Memory B cell (primary cell): ENCODE measurements around the gene EARS2.
"Not testable (repeated sequence)": the region's sequence is repeated elsewhere in the genome, so short reads cannot be mapped to it uniquely, and the experiment has no call there.

Experiments
- ATAC-seq: fragments of 150-1000 bp; cut with Tn5 transposase; 2 replicates; pipeline ENCODE4 v1.10.0; 2021; ENCODE audit warnings: low read depth, mild to moderate bottlenecking, moderate library complexity
- DNase-seq, 2 donors: peaks; one replicate each; pipeline ENCODE4 v3.0.0; 2022; ENCODE audit warnings: low spot score in 2 of 2
- H3K27ac Mint-ChIP-seq: one replicate; pipeline ENCODE4 v1.8.0; 2022; ENCODE audit warnings: mild to moderate bottlenecking, moderate library complexity, mixed read lengths
- H3K27me3 Mint-ChIP-seq: one replicate; pipeline ENCODE4 v1.8.0; 2022; ENCODE audit warnings: mixed read lengths
- H3K36me3 Mint-ChIP-seq: one replicate; pipeline ENCODE4 v1.8.0; 2022; ENCODE audit warnings: mild to moderate bottlenecking, mixed read lengths
- H3K4me1 Mint-ChIP-seq: one replicate; pipeline ENCODE4 v1.8.0; 2022; ENCODE audit warnings: mixed read lengths
- H3K4me3 Mint-ChIP-seq: one replicate; pipeline ENCODE4 v1.8.0; 2022; ENCODE audit warnings: mild to moderate bottlenecking, moderate library complexity, mixed read lengths
- H3K9me3 Mint-ChIP-seq: one replicate; pipeline ENCODE4 v1.8.0; 2022; ENCODE audit warnings: mixed read lengths

EARS2 gene

DNA sequence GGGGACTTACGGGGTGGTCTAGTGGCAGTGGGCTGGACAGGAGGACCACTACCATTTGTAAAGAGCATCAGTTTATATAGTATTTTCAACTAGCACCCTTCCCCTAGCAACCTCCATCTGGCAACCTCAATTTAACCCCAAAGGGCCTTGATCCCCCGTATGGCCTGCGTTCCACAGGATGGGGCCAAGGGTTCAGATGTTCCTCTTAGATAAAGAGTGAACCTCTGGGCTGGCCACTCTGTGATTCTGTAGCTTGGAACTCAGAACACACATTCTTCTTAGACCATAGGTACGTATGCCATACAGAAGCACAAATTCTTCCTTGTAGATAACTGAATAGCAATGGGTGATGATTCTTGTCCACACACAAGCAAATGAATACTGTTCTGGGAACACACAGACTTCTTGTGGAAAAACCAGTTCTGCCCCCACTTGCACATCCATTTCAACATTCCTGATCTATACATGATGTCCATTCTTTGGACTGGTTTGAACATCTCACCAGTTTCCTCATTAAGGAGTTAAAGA, 44.9 kb downstream of the EARS2 start:
- ATAC-seq: no peak
- no peak for DNase-seq
- no peaks in the 10 kb centered on the region for H3K27me3 Mint-ChIP-seq
- H3K4me3 Mint-ChIP-seq: no peak overlapping the region
- H3K4me1 Mint-ChIP-seq: peaks cover 39% of the 10 kb centered on the region
- peaks cover 14% of the 10 kb centered on the region for H3K36me3 Mint-ChIP-seq
- H3K27ac Mint-ChIP-seq: no peak overlapping the region
- H3K9me3 Mint-ChIP-seq: no peaks in the 10 kb centered on the region

DNA sequence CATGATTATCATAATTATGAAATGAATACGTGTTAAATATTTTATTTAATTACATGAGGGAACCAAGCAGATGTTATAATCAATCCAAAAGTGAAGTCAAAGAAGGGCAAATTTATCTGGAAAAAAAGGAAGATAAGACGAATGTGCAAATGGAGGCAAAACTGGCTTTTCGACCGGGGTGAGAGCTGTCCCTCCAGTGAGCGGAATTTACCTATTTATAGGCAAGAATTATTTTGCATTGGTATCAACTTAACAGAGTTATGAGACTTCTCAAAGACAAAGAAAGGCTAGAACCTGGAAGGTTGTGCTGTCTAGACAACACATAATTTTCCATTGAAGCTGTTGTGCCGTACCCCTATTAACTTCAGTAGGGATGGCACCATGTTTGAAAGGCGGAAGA, 45.4 kb downstream of the EARS2 start:
- Mint-ChIP-seq H3K27ac (no peak overlapping the region), H3K36me3 (peaks cover 14% of the 10 kb centered on the region), H3K4me3 (no peak overlapping the region), H3K4me1 (peaks cover 39% of the 10 kb centered on the region), H3K9me3 (no peaks in the 10 kb centered on the region), H3K27me3 (no peaks in the 10 kb centered on the region)
- no peak for ATAC-seq
- no peak for DNase-seq

DNA sequence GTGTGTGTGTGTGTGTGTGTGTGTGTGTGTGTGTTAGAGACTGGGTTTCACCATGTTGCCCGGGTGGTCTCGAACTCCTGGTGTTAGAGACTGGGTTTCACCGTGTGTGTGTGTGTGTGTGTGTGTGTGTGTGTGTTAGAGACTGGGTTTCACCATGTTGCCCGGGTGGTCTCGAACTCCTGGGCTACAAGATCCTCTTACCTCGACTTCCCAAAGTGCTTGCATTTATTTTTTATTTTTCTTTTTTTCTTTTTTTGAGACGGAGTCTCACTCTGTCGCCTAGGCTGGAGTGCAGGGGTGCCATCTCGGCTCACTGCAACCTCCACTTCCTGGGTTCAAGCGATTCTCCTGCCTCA, 46.3 kb downstream of the EARS2 start:
- H3K27me3 Mint-ChIP-seq, ATAC-seq, DNase-seq, H3K9me3 Mint-ChIP-seq: not testable (repeated sequence)
- peaks cover 16% of the 10 kb centered on the region for H3K36me3 Mint-ChIP-seq
- H3K4me3 Mint-ChIP-seq: peak overlapping the region; percentile 91
- peak overlapping the region; percentile 87 for H3K27ac Mint-ChIP-seq
- peaks cover 41% of the 10 kb centered on the region for H3K4me1 Mint-ChIP-seq

DNA sequence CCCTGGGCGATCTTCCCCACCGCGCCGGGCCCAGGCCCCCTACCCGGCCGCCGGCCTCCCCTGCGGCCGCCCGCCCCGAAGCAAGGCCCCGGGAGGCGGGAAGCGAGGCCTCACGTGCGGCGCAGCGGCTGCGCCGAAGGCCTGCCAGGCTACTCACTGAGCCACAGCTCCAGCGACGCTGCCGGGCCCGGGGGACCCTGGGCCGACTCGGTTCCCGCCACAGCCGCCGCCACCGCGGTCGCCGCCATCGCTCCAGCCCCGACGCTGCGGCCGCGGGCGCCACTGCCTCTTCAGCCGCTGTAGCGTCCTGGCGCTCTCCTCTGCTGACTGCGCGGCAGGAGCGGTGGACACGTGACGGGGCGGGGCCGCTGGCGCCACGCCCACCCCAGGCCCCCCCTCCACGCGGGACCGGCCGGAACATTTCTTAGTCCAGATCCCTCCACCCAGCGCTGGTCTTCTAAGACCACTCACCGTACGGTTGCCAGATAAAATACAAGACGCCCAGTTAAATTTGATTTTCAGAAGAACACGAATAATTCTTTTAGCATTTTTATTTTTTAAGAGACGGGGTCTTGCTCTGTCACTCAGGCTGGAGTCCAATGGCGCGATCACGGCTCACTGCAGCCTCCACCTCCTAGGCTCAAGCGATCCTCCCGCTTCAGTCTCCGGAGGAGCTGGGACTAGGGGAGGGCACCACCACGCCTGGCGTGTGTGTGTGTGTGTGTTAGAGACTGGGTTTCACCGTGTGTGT, 46.8 kb downstream of the EARS2 start, which contains the start of gene GGA2:
Gene GGA2, minus strand, starts transcription at position 331 of the 751 bp plus-strand sequence. Its CDS starts 83 bp downstream, at position 248.
- peak; percentile 86 for ATAC-seq
- Mint-ChIP-seq H3K27me3 (no peaks in the 10 kb centered on the region), H3K27ac (peak within 1 kb of the TSS; percentile 87), H3K4me3 (peak within 1 kb of the TSS; percentile 91), H3K9me3 (no peaks in the 10 kb centered on the region), H3K4me1 (peaks cover 42% of the 10 kb centered on the region), H3K36me3 (peaks cover 16% of the 10 kb centered on the region)
- peak; percentile 78 to 81 for DNase-seq

DNA sequence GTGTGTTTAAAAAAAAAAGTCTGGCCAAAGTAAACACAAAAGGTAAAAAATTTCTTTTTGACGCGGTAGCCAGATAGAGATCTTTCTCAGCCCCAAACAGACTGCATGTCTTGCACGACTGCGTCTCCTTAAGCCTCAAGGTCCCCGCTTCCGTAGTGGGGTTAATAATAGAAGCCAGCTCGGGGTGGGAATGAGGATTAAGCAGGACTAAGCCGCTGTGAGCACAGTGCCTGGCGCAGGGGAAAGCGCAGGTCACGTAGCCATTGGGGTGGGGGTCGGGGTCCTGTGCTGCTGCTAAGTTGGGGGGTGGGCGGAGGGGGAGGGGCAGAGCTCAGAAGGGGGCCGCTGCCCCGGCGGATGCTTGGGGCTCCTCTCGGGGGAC, 47.4 kb downstream of the EARS2 start:
- H3K27me3 Mint-ChIP-seq: no peaks in the 10 kb centered on the region
- H3K27ac Mint-ChIP-seq: peak overlapping the region; percentile 87
- H3K36me3 Mint-ChIP-seq: peaks cover 15% of the 10 kb centered on the region
- DNase-seq (no peak), ATAC-seq (no peak)
- H3K4me3 Mint-ChIP-seq: peak overlapping the region; percentile 91
- H3K4me1 Mint-ChIP-seq: peaks cover 45% of the 10 kb centered on the region
- no peaks in the 10 kb centered on the region for H3K9me3 Mint-ChIP-seq

DNA sequence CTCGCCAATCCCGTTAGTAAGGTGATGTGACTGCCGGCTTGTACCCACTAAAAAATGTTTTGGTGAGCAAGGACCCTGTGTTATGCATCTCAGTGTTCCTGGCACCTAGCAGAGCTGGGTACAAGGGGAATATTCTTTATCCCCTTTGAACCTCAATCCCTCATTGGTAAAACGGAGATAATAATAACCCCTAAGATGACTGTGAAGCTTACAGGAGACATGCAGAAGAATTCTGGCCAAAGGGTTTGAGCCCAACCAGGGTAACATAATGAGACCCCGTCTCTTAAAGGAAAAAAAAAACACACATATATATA, 47.8 kb downstream of the EARS2 start:
- Mint-ChIP-seq H3K4me3 (peak overlapping the region; percentile 91), H3K27me3 (no peaks in the 10 kb centered on the region), H3K27ac (peak overlapping the region; percentile 87), H3K9me3 (no peaks in the 10 kb centered on the region), H3K36me3 (peaks cover 14% of the 10 kb centered on the region), H3K4me1 (peaks cover 47% of the 10 kb centered on the region)
- ATAC-seq: no peak
- DNase-seq: no peak

DNA sequence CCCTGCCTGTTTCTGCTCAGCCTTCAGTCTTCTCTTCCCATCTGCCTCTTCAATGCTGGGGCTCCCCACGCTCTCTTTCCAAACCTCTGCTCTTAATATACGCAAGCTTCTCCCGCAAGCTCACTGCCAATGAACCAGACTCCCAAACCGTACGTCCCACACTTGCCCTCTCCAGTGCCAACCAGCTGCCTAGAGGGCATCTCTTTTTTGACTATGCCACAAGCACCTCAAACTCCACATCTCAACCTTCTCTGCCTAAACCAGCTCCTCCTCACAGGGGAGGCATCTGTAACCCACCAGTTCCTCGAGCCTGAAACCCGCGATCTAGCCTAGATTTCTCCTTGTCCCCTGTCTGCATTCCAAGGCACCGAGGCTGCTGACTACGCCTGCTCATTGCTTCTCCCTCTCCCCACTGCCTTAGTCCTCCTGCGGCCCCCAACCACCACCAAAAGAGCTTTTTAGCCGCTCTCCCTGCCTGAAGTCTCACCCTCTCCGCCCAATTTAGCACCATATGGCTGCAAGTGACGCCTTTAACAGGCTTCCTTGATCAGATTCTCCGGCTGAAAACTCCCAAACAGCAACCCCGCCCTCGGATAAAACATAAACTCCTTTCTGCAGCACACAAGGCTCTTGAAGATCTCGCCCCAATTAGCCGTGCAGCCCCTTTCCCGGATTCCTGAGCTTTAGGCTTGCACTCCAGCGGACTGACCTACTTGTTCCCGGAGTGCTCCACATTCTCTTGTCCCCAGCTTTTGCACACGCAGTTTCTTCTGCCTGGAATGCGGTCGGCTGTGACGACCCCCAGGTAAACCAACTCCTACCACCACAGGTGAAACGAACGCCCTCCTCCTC, 48.3 kb downstream of the EARS2 start:
- Mint-ChIP-seq H3K36me3 (peaks cover 14% of the 10 kb centered on the region), H3K4me1 (peaks cover 47% of the 10 kb centered on the region), H3K27me3 (no peaks in the 10 kb centered on the region), H3K4me3 (peak overlapping the region; percentile 91), H3K27ac (peak overlapping the region; percentile 87), H3K9me3 (no peaks in the 10 kb centered on the region)
- DNase-seq (no peak), ATAC-seq (no peak)

DNA sequence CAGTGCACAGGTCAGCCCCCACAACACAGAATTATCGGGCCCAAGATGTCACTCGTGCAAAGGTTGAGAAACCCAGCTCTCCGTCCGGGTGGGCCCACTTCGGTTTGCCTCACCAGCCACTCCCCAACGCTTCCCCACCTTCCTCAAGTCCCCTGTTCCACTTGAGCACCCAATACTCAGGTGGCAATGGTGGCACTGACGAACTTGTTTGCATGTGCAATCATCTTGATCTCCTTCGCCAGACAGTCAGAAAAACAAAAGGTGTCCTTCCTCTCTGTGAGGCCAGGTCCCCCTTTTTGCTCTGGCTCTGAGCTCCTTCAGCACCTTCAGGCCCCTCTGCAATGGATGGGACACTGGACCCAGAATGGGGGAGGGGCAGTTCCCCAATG, 50.5 kb downstream of the EARS2 start:
- H3K27ac Mint-ChIP-seq: peak overlapping the region; percentile 92
- ATAC-seq (peak; percentile 48), DNase-seq (peak; percentile 48)
- peaks cover 51% of the 10 kb centered on the region for H3K4me1 Mint-ChIP-seq
- H3K36me3 Mint-ChIP-seq: peaks cover 14% of the 10 kb centered on the region
- H3K4me3 Mint-ChIP-seq: peak overlapping the region; percentile 91
- H3K9me3 Mint-ChIP-seq: no peaks in the 10 kb centered on the region
- no peaks in the 10 kb centered on the region for H3K27me3 Mint-ChIP-seq

DNA sequence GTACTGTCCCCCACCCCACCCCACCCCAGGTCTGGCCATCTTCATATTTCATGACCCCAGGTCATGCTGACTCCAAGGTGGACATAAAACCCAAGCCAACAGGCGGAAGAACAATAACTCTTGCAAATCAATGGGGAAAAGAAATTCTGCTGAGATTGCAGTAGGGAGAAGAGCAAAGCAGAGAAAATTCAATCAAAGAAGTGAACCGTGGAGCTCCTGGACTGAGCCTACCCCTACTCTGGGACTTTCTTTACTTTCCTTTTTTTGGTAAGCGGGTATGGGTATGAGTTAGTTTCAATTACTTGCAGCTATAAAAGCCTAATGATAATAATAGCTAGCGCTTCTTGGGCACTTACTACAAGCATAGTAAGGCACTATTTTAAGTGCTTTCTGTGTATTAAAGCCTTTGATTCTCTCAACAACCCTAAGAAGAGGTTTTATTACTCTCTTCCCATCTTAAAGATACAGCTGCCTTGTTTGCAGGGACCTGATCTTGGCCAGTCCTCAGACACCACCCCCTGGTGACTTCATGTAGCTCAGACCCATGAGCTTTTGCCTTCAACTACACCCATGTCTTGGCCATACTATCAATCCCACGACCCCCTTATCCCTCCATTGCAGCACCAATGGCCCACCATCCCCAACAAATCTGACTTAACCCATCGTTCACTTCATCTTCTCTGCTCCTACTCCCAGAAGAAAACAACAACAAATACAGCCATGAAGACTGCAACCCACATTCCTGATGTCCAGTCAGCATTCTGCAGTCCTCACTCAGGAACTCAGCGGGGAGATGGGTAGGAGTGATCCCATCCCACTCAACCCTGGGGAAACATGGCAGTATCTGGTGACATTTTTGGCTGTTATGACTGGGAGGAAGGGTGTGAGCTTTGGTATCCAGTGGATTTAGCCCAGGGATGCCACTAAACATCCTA, 51.2 kb downstream of the EARS2 start:
- peak overlapping the region; percentile 91 for H3K4me3 Mint-ChIP-seq
- no peaks in the 10 kb centered on the region for H3K27me3 Mint-ChIP-seq
- ATAC-seq (no peak), DNase-seq (no peak)
- peak overlapping the region; percentile 92 for H3K27ac Mint-ChIP-seq
- peaks cover 55% of the 10 kb centered on the region for H3K4me1 Mint-ChIP-seq
- H3K9me3 Mint-ChIP-seq: no peaks in the 10 kb centered on the region
- H3K36me3 Mint-ChIP-seq: peaks cover 14% of the 10 kb centered on the region

DNA sequence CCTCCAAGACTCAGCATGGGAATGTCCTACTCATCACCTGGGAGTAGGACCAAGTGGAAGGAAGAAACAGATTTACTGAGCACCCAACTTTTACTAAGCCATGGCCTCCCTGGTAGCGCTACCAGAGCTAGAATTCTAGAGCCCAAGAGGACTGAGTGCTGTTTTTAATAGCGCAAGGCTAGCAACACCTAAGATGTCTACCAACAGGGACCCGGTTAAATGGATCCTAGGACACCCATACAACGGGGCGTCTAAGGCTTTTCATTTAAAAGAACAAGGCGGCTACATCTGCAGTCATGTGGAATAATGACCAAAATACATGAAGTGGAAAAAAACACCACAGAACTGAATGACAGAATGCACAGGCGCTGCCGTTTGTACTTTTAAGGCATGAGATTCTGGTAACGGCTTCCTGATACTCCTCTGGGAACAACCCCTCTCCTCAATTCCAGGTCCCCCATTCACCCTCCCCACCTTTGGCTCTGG, 51.9 kb downstream of the EARS2 start:
- H3K36me3 Mint-ChIP-seq: peaks cover 16% of the 10 kb centered on the region

DNA sequence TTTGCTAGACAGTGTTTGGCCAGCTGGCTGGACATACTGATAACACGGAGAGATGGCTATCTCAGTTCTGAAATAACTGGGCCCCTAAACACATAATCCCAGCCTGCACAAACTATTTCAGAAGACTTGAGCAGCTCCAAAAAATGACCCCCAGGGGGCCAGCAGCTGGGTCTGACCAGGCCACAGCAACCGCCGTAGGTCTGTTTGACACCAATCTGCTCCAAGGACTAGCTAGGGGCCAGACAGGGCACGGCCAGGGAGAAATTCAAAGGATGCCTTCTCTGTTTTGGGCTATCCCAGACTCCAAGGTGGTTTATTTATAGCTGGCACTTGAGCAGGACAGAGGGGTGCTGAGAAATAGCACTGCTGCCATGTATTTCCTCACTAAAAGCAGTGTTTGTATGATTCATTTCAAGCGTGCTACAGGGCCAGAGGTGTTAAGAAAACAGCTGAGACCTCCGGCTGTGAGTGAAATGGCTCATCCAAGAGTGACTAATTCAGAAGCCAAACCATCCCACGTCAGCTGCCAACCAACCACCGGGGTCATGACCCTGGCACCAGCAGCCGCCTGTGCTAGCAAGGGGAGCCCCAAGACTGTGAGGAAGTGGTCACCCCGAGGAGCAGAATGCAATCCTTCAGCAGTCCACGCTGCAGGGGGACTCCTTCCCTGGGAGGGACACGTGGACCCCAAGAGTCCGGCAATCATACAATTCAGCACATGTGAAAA, 52.5 kb downstream of the EARS2 start:
- H3K36me3 Mint-ChIP-seq: peaks cover 19% of the 10 kb centered on the region
- H3K4me1 Mint-ChIP-seq: peaks cover 64% of the 10 kb centered on the region

More for the DNA sequence above, 51.9 kb downstream of the EARS2 start:
- H3K27me3 Mint-ChIP-seq: no peaks in the 10 kb centered on the region
- DNase-seq: no peak
- peaks cover 58% of the 10 kb centered on the region for H3K4me1 Mint-ChIP-seq
- peak overlapping the region; percentile 92 for H3K27ac Mint-ChIP-seq
- no peaks in the 10 kb centered on the region for H3K9me3 Mint-ChIP-seq
- peak; percentile 8 for ATAC-seq
- H3K4me3 Mint-ChIP-seq: peak overlapping the region; percentile 91

DNA sequence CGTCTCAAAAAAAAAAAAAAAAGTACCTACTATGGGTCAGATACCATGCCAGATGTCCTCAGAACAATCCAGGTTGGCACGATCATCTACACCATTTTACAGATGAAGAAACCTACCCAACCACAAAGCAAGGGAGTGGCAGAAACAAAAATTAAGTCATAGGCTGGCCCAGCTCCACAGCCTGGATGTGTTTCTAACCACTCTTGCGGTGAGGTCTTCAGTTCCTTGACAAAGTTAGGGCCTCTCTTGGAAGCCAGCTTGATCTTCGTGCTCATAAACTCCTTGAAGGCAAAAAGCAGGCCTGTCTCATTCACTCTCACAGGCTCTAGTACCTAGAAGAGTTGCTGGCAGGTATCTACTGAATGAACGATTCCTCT, 53.1 kb downstream of the EARS2 start:
- no peak for DNase-seq
- H3K27ac Mint-ChIP-seq: peak overlapping the region; percentile 92
- no peak for ATAC-seq
- H3K9me3 Mint-ChIP-seq: no peaks in the 10 kb centered on the region
- H3K36me3 Mint-ChIP-seq: peaks cover 14% of the 10 kb centered on the region
- H3K27me3 Mint-ChIP-seq: no peaks in the 10 kb centered on the region
- peaks cover 62% of the 10 kb centered on the region for H3K4me1 Mint-ChIP-seq
- peak overlapping the region; percentile 91 for H3K4me3 Mint-ChIP-seq

More for the DNA sequence above, 52.5 kb downstream of the EARS2 start:
- H3K27ac Mint-ChIP-seq: peak overlapping the region; percentile 92
- H3K4me3 Mint-ChIP-seq: peak overlapping the region; percentile 91
- no peaks in the 10 kb centered on the region for H3K9me3 Mint-ChIP-seq
- no peaks in the 10 kb centered on the region for H3K27me3 Mint-ChIP-seq
- peak in 1 of 2 donors; percentile 41 for DNase-seq
- ATAC-seq: peak; percentile 54

DNA sequence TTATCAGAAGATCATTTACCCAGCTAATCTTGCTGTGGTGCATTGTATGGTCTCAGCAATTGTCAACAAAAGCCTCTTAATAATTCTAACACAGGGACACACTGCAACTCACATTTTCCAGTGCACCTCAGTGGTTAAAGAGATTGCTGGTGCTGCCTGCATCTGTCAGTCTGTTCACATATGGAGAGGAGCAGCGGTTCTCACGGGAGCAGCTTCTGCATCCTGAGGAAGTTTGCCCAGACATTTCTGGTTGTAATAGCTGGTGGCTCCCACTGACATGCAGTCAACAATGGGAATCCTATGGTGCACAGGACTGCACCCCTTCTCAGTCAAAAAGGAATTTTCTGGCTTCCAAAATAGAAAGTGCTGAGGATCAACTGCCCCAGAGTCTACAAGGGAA, 54.7 kb downstream of the EARS2 start:
- Mint-ChIP-seq H3K4me3 (no peak overlapping the region), H3K27ac (peak overlapping the region; percentile 69), H3K36me3 (peaks cover 8% of the 10 kb centered on the region), H3K27me3 (no peaks in the 10 kb centered on the region), H3K4me1 (peaks cover 60% of the 10 kb centered on the region), H3K9me3 (no peaks in the 10 kb centered on the region)
- ATAC-seq (no peak), DNase-seq (no peak)
